CD4-positive, alpha-beta T cell treated with Interleukin-21 for 1 hour (primary cell): Measurements from ENCODE around the gene KANK4.

ENCODE experiments used
- DNase-seq: peaks from one replicate; pipeline ENCODE4 v3.0.0-alpha.2; 2020

KANK4 gene

DNA sequence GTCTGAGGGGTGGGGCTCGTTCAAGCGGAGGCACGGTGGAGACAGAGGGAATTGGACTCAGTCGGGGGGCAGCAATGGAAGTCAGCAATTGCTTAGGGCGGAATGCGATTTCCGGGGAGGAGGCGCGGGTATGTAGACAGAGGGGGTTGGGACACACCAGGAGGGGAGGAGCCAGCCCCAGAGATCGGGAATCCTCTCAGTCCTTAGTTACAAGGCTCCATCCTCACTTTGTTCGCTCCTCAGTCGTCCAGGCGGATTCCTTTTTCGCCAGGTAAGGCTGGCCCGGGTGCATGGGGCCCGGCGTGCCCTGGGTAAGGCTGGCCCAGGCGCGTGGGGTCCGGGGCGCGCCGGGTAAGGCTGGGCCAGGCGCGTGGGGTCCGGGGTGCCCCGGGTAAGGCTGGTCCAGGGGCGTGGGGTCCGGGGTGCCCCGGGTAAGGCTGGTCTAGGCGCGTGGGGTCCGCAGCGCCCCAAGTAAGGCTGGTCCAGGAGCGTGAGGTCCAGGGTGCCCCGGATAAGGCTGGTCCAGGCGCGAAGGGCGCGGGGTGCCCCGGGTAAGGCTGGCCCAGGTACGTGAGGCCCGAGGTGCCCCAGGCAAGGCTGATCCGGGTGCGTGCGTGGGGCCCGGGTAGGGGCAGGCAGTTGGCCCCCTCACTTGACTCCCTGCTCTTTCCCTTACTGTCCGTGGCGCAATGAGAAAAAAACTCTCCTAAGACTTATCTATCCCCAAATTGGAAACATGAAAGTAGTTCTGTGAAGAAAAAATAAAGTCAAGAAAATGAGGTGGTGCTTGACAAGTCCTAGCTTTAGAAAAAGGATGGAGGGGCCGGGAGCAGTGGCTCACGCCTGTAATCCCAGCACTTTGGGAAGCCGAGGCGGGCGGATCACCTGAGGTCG is 124.3 kb downstream of the KANK4 start, which contains the start of gene L1TD1:
Gene L1TD1 (plus strand): TSS at position 199 of the 894 bp plus-strand sequence. CDS start 11,780 bp downstream, outside the sequence.
- no peak for DNase-seq

DNA sequence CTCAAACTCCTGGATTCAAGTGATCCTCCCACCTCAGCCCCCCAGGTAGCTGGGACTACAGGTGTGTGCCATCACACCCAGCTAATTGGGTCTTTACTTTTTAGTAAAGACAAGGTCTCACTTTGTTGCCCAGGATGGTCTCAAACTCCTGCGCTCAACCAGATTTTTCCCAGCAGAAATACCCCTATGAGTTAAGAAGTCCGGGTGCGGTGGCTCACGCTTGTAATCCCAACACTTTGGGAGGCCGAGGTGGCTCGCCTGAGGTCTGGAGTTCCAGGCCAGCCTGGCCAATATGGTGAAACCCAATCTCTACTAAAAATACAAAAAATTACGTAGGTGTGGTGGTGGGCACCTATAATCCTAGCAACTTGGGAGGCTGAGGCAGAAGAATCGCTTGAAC is 131.1 kb downstream of the KANK4 start:
- DNase-seq: no peak

- no peak for DNase-seq
Observed at GRCh38 chr1:62187548-62187947, 131.7 kb downstream of the KANK4 start.
